H1 (cell line): ENCODE data around the gene PDE1C. TPM values are rescaled to one million over a fixed set of nuclear protein-coding genes. Genes with fewer than 3 reads are reported as not detected.

Source experiments
- CTCF ChIA-PET: fragments of 300-600 bp; sonication (Branson Sonifier 250); formaldehyde crosslinking; loops from one replicate; lab custom pipeline; 2021; ENCODE audit not compliant: partially characterized antibody; lab: Charles Lee
- POLR2A ChIA-PET: fragments of 300-600 bp; sonication (Branson Sonifier 250); formaldehyde crosslinking; loops from one replicate; lab custom pipeline; 2021; ENCODE audit warnings: inconsistent platforms; ENCODE audit not compliant: partially characterized antibody; lab: Charles Lee
- DNase-seq, 2 experiments: peaks; one replicate each; pipeline versions ENCODE4 v3.0.0 to v3.0.0-alpha.2; 2010 to 2022; ENCODE audit warnings: low spot score in 2 of 2, low read depth in 1 of 2, mixed read lengths in 1 of 2
- FAIRE-seq: peaks from 2 replicates; lab custom pipeline; 2011; peaks lifted over from hg19 to GRCh38; lab: Jason Lieb, UNC
- H2AFZ ChIP-seq: 2 replicates; pipeline ENCODE4 v1.8.1; 2012; ENCODE audit warnings: low read length, inconsistent platforms
- H2AK5ac ChIP-seq: 2 replicates; pipeline ENCODE4 v1.6.1; 2013; ENCODE audit warnings: low read depth, low read length
- H2BK120ac ChIP-seq: replicated peaks from 2 replicates; pipeline ENCODE3; 2013; ENCODE audit warnings: low read depth, low read length, inconsistent platforms
- H2BK12ac ChIP-seq: 2 replicates; pipeline ENCODE4 v1.6.1; 2013; ENCODE audit warnings: low read depth, low read length
- H2BK15ac ChIP-seq: 2 replicates; pipeline ENCODE4 v1.6.1; 2013; ENCODE audit warnings: low read length
- H2BK20ac ChIP-seq: 2 replicates; pipeline ENCODE4 v1.6.1; 2013; ENCODE audit warnings: low read length
- H2BK5ac ChIP-seq: 2 replicates; pipeline ENCODE4 v1.6.1; 2013; ENCODE audit warnings: low read depth, low read length
- H3K14ac ChIP-seq: 2 replicates; pipeline ENCODE4 v1.6.1; 2013; ENCODE audit warnings: inconsistent platforms; ENCODE audit not compliant: insufficient read length
- H3K18ac ChIP-seq: 2 replicates; pipeline ENCODE4 v1.6.1; 2013; ENCODE audit warnings: low read length; ENCODE audit errors: extremely low read depth
- H3K23ac ChIP-seq: 2 replicates; pipeline ENCODE4 v1.6.1; 2013; ENCODE audit warnings: inconsistent platforms; ENCODE audit not compliant: insufficient read length
- H3K23me2 ChIP-seq: 2 replicates; pipeline ENCODE4 v1.6.1; 2013; ENCODE audit warnings: low read depth, low read length
- H3K27ac ChIP-seq: 2 replicates; pipeline ENCODE4 v1.6.1; 2011; ENCODE audit warnings: low read depth, low read length, inconsistent platforms
- H3K27me3 ChIP-seq, 4 experiments: replicated peaks in 1 of 4; 1 replicate in 1 of 4; 2 replicates in 3 of 4; pipeline versions ENCODE4 v1.6.1 to v1.8.1; 2011 to 2013; ENCODE audit warnings: low read length in 3 of 4, mild to moderate bottlenecking in 3 of 4, inconsistent platforms in 2 of 4, mixed read lengths in 2 of 4, moderate library complexity in 1 of 4; ENCODE audit not compliant: control insufficient read depth in 3 of 4, insufficient read depth in 3 of 4; ENCODE audit errors: extremely low read depth in 1 of 4
- H3K36me3 ChIP-seq, 4 experiments: 2 replicates each; pipeline versions ENCODE4 v1.6.1 to v1.8.1; 2011 to 2013; ENCODE audit warnings: mild to moderate bottlenecking in 4 of 4, low read length in 3 of 4, moderate library complexity in 2 of 4, control low read depth in 1 of 4, inconsistent platforms in 1 of 4; ENCODE audit not compliant: insufficient read depth in 4 of 4, control insufficient read depth in 2 of 4
- H3K4ac ChIP-seq: replicated peaks from 2 replicates; pipeline ENCODE3; 2013; ENCODE audit warnings: low read length, low read depth, mixed read lengths, inconsistent platforms; ENCODE audit not compliant: insufficient read length
- H3K4me1 ChIP-seq, 4 experiments: replicated peaks in 1 of 4; 1 replicate in 1 of 4; 2 replicates in 3 of 4; pipeline versions ENCODE4 v1.6.1 to v1.8.1; 2011 to 2013; ENCODE audit warnings: low read length in 3 of 4, inconsistent platforms in 2 of 4, mixed read lengths in 1 of 4; ENCODE audit not compliant: insufficient read depth in 4 of 4, control insufficient read depth in 3 of 4
- H3K4me2 ChIP-seq, 2 experiments: 2 replicates each; pipeline versions ENCODE4 v1.6.1 to v1.8.1; 2011 to 2013; ENCODE audit warnings: low read depth in 2 of 2, low read length in 2 of 2, control low read depth in 1 of 2, inconsistent platforms in 1 of 2, mild to moderate bottlenecking in 1 of 2; ENCODE audit not compliant: insufficient read depth in 1 of 2
- H3K4me3 ChIP-seq, 4 experiments: fragments of 200-600, 300-600 bp in 1 of 4; sonication (generic), shearing (Covaris generic), sonication (Bioruptor Twin) in 1 of 4; 2 replicates each; pipeline versions ENCODE4 v1.5.1 to v1.8.1; 2011 to 2016; ENCODE audit warnings: low read length in 4 of 4, low read depth in 3 of 4, control low read depth in 2 of 4, inconsistent platforms in 2 of 4, mild to moderate bottlenecking in 2 of 4, mixed read lengths in 1 of 4, moderate library complexity in 1 of 4; ENCODE audit not compliant: insufficient read depth in 2 of 4; ENCODE audit errors: extremely low read depth in 1 of 4
- H3K56ac ChIP-seq: replicated peaks from 2 replicates; pipeline ENCODE3; 2013; ENCODE audit warnings: low read depth, mild to moderate bottlenecking, mixed read lengths, low read length, inconsistent platforms; ENCODE audit not compliant: insufficient read length
- H3K79me1 ChIP-seq: 2 replicates; pipeline ENCODE4 v1.6.1; 2013; ENCODE audit warnings: low read depth, low read length, control low read depth
- H3K79me2 ChIP-seq, 2 experiments: 2 replicates each; pipeline versions ENCODE4 v1.6.1 to v1.8.1; 2012 to 2013; ENCODE audit warnings: low read length in 2 of 2, mild to moderate bottlenecking in 2 of 2, inconsistent platforms in 1 of 2; ENCODE audit not compliant: insufficient read depth in 2 of 2, control insufficient read depth in 1 of 2
- H3K9ac ChIP-seq, 4 experiments: replicated peaks in 1 of 4; 1 replicate in 1 of 4; 2 replicates in 3 of 4; pipeline versions ENCODE4 v1.6.1 to v1.8.1; 2011 to 2013; ENCODE audit warnings: low read depth in 3 of 4, low read length in 3 of 4, control low read depth in 2 of 4, mild to moderate bottlenecking in 2 of 4, moderate library complexity in 2 of 4, inconsistent platforms in 1 of 4; ENCODE audit errors: extremely low read depth in 1 of 4
- H3K9me3 ChIP-seq, 2 experiments: 2 replicates each; pipeline versions ENCODE4 v1.6.1 to v1.8.1; 2012 to 2013; ENCODE audit warnings: mild to moderate bottlenecking in 2 of 2, moderate library complexity in 2 of 2, control low read depth in 1 of 2, inconsistent platforms in 1 of 2, low read depth in 1 of 2, low read length in 1 of 2, mixed read lengths in 1 of 2; ENCODE audit not compliant: insufficient read depth in 2 of 2
- H4K20me1 ChIP-seq, 2 experiments: replicated peaks in 1 of 2; 2 replicates each; pipeline versions ENCODE3 to v1.8.1; 2011 to 2013; ENCODE audit warnings: inconsistent platforms in 2 of 2, low read length in 2 of 2, mild to moderate bottlenecking in 1 of 2; ENCODE audit not compliant: insufficient read depth in 2 of 2, control insufficient read depth in 1 of 2
- H4K5ac ChIP-seq: 2 replicates; pipeline ENCODE4 v1.6.1; 2013; ENCODE audit warnings: low read length, low read depth, mixed read lengths, inconsistent platforms; ENCODE audit not compliant: insufficient read length
- H4K8ac ChIP-seq: 2 replicates; pipeline ENCODE4 v1.8.0; 2013; ENCODE audit warnings: mild to moderate bottlenecking, moderate library complexity, low read length, inconsistent platforms; ENCODE audit not compliant: insufficient read depth; ENCODE audit errors: extremely low read depth
- H4K91ac ChIP-seq: replicated peaks from 2 replicates; pipeline ENCODE3; 2013; ENCODE audit warnings: low read length, mixed read lengths, inconsistent platforms; ENCODE audit not compliant: insufficient read length
- ATF2 ChIP-seq: IDR thresholded peaks from 2 replicates; pipeline ENCODE4 v1.6.1; 2012; ENCODE audit warnings: low read length, inconsistent platforms
- CTBP2 ChIP-seq: IDR thresholded peaks from 2 replicates; pipeline ENCODE4 v1.7.0; 2011; ENCODE audit warnings: borderline replicate concordance, mild to moderate bottlenecking, moderate library complexity, mixed read lengths, low read length; ENCODE audit not compliant: insufficient read depth, insufficient read length
- E2F6 ChIP-seq: IDR thresholded peaks from 2 replicates; pipeline ENCODE4 v1.6.1; 2012; ENCODE audit warnings: inconsistent platforms
- EGR1 ChIP-seq: IDR thresholded peaks from 2 replicates; pipeline ENCODE4 v1.6.1; 2011; ENCODE audit warnings: low read depth, low read length, borderline replicate concordance
- EZH2 ChIP-seq: fragments of 200-600 bp; sonication (generic); IDR thresholded peaks from 2 replicates; pipeline ENCODE4 v1.7.1; 2012; ENCODE audit warnings: low read depth, mild to moderate bottlenecking, moderate library complexity, low read length, inconsistent platforms; ENCODE audit not compliant: severe bottlenecking
- GABPA ChIP-seq: IDR thresholded peaks from 2 replicates; pipeline ENCODE4 v1.6.1; 2011; ENCODE audit warnings: mild to moderate bottlenecking, low read length, moderate library complexity, borderline replicate concordance; ENCODE audit not compliant: insufficient read depth
- NANOG ChIP-seq: IDR thresholded peaks from 2 replicates; pipeline ENCODE4 v1.6.1; 2011; ENCODE audit warnings: low read length, low read depth, mild to moderate bottlenecking, inconsistent platforms; ENCODE audit not compliant: insufficient read depth, poor library complexity, severe bottlenecking
- SP1 ChIP-seq: IDR thresholded peaks from 2 replicates; pipeline ENCODE4 v1.6.1; 2011; ENCODE audit warnings: low read depth, low read length
- SP2 ChIP-seq: IDR thresholded peaks from 2 replicates; pipeline ENCODE4 v1.6.1; 2012; ENCODE audit warnings: mild to moderate bottlenecking, low read length, inconsistent platforms
- SP4 ChIP-seq: IDR thresholded peaks from 2 replicates; pipeline ENCODE4 v1.6.1; 2012; ENCODE audit warnings: low read length, inconsistent platforms
- TCF12 ChIP-seq: IDR thresholded peaks from 2 replicates; pipeline ENCODE4 v1.6.1; 2011; ENCODE audit warnings: low read depth, mild to moderate bottlenecking, low read length
- WGBS, 2 experiments: shearing (Covaris generic) in 1 of 2; methylation state at CpG; one replicate each; pipeline versions ENCODE4 v1.1.6 to v1.1.7; 2013 to 2015; ENCODE audit warnings: low lambda C conversion rate in 2 of 2, mixed read lengths in 2 of 2, inconsistent platforms in 1 of 2, low coverage in 1 of 2, missing lambda C conversion rate in 1 of 2; ENCODE audit not compliant: insufficient replicate concordance in 2 of 2, insufficient coverage in 1 of 2, insufficient read length in 1 of 2; ENCODE audit errors: extremely low coverage in 1 of 2, missing lambda C conversion rate in 1 of 2; 5-methylcytosine and 5-hydroxymethylcytosine counted together
- polyA plus RNA-seq, 7 experiments: library from polyadenylated mRNA; depleted of rRNA in 3 of 7; stranded (reverse) in 5 of 7; unstranded in 2 of 7; fragments of >200 nt in 5 of 7; fragments of 200-250 nt in 2 of 7; gene quantifications; 1 replicate in 5 of 7; 2 replicates in 1 of 7; 4 replicates in 1 of 7; pipeline versions ENCODE4 v1.2.1 to v1.2.3, GENCODE V29; 2011 to 2013; ENCODE audit warnings: missing spikeins in 2 of 7, mixed read lengths in 2 of 7
- total RNA-seq: library from RNA; stranded (reverse); fragmentation: NEBNext Ultra II Directional; extraction: Animal tissue kit (Norgen Biotek cat#: 25700); gene quantifications from 2 replicates; pipeline ENCODE4 v1.2.1, GENCODE V29; 2021

PDE1C gene
- total and polyA plus RNA-seq, 2 of the 8 experiments (the other 6 are each of a cell fraction or from before 2014, with no cell fraction given) = 0.11 to 1.1 TPM

GRCh38 chr7:32103361-32103760 lies 33.2 kb upstream of the PDE1C start:
- Histone ChIP-seq H3K4me3 (no peak overlapping the region), H4K20me1 (no peaks in the 10 kb centered on the region)
- no peak for FAIRE-seq

More at GRCh38 chr7:32103361-32103760, 33.2 kb upstream of the PDE1C start:
- H3K23me2 ChIP-seq = no peaks in the 10 kb centered on the region
- H3K14ac ChIP-seq = no peak overlapping the region
- H3K18ac ChIP-seq = no peak overlapping the region
- no peak for DNase-seq
- H2AK5ac ChIP-seq = no peak overlapping the region
- CTCF ChIA-PET = interaction anchor here (1.1 to 1.2 kb wide), 2 partner anchors 29 to 321 kb away, joined by 3 to 4 read pairs; no protein-coding TSS in a partner anchor
- H3K79me2 ChIP-seq = no peaks in the 10 kb centered on the region
- H4K5ac ChIP-seq = no peak overlapping the region
- no peak overlapping the region for H3K27ac ChIP-seq
- H3K79me1 ChIP-seq = no peaks in the 10 kb centered on the region
- H3K23ac ChIP-seq = no peak overlapping the region
- H2BK15ac ChIP-seq = no peak overlapping the region
- H3K27me3 ChIP-seq = no peaks in the 10 kb centered on the region
- no peaks in the 10 kb centered on the region for H3K4me1 ChIP-seq
- POLR2A ChIA-PET = interaction anchor here (1.2 kb wide), 1 partner anchor 8 kb away, joined by 3 read pairs; no protein-coding TSS in a partner anchor
- H2AFZ ChIP-seq = no peak overlapping the region
- no peak overlapping the region for H3K4me2 ChIP-seq
- no peak overlapping the region for H4K91ac ChIP-seq
- H3K56ac ChIP-seq = no peak overlapping the region
- no peak overlapping the region for H2BK12ac ChIP-seq
- H3K36me3 ChIP-seq = no peaks in the 10 kb centered on the region
- H2BK120ac ChIP-seq = no peak overlapping the region
- H4K8ac ChIP-seq = no peak overlapping the region; the same call in 1 of the 2 replicates
- no peak overlapping the region for H2BK5ac ChIP-seq
- no peaks in the 10 kb centered on the region for H3K9me3 ChIP-seq
- H3K9ac ChIP-seq = no peak overlapping the region
- H2BK20ac ChIP-seq = no peak overlapping the region
- TF ChIP-seq CTBP2 (no peak), SP2 (no peak), SP4 (no peak), E2F6 (no peak), TCF12 (no peak), SP1 (no peak), NANOG (no peak), EZH2 (no peak), EGR1 (no peak), GABPA (no peak), ATF2 (no peak)
- 80% methylated on average over 4 of the region's 4 CpGs; no CpG with 5 or more reads in 1 of the 2 experiments for WGBS, 2 experiments
- H3K4ac ChIP-seq = no peak overlapping the region
